ENCODE results near the gene RAB23. TPM values are rescaled to one million over a fixed set of nuclear protein-coding genes. Genes with fewer than 3 reads are reported as not detected.

RAB23 gene
- total RNA-seq: 22.6 and 23.5 TPM in 2 replicates

GRCh38 chr6:57221936-57222742, at the start of gene RAB23:
RAB23 (minus strand) TSS chr6:57222307; CDS start chr6:57210380, 11,927 bp downstream.

GRCh38 chr6:57172136-57173055, 49.7 kb downstream of the RAB23 start, which contains the start of gene BAG2:
BAG2 (plus strand) TSS chr6:57172326; CDS start chr6:57172698, 372 bp downstream.

Other genes starting within 250 kb of the RAB23 start
- gene KIAA1586, start 175.6 kb downstream of the RAB23 start, total RNA-seq: 7.8 and 14.5 TPM in 2 replicates
- gene ZNF451, start 132.1 kb downstream of the RAB23 start, total RNA-seq: 20.8 and 33.9 TPM in 2 replicates
- 10.0 and 11.1 TPM in 2 replicates for gene BAG2, start 50.0 kb downstream of the RAB23 start, total RNA-seq
- gene PRIM2, start 95.3 kb upstream of the RAB23 start, total RNA-seq: 10.5 and 25.6 TPM in 2 replicates

Measured in epithelial cell of alveolus of lung (primary cell).